T-helper 2 cell (primary cell): ENCODE results near the gene TYK2.

Experiments used
- DNase-seq, 5 experiments: peaks; one replicate each; pipeline versions ENCODE4 v3.0.0 to v3.0.0-alpha.2; 2012 to 2022

Gene TYK2

DNA sequence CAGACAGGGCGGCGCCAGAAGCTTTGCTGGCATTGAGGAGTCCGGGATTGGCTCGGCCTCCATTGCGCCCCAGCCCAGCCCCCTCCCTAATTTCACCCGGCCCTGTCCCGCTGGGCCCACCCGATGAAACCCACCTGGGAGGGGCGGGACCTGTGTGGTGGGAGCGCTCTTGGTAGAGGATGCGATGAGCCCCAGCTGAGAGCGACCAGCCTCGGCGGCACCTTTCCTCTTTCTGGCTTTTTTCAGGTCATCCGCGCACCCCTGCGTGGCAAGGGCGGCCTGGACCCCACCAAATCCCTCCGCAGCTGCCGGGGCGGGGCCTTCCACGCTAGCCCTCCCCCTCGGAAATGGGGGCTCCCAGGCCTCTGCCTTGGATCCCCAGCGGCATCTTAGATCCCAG, 70.9 kb downstream of the TYK2 start, which contains the start of gene ZGLP1:
Gene ZGLP1, minus strand, starts transcription at position 393 of the 400 bp plus-strand sequence.
- DNase-seq = no peak

DNA sequence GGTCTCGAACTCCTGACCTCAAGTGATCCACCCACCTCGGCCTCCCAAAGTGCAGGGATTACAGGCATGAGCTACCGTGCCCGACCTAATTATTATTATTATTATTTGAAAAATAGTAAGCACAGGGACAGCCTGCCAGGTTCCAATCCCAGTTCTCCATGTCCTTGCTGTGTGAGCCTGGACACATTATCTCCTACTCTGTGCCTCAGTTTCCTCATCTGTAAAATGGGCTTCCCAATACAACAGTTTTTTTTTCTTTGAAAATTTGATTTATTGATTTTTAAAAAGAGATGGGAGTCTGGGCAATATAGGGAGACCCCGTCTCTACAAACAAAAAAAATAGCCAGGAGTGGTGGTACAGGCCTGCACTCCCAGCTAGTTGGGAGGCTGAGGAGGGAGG, 74.0 kb downstream of the TYK2 start:
- DNase-seq = no peak

DNA sequence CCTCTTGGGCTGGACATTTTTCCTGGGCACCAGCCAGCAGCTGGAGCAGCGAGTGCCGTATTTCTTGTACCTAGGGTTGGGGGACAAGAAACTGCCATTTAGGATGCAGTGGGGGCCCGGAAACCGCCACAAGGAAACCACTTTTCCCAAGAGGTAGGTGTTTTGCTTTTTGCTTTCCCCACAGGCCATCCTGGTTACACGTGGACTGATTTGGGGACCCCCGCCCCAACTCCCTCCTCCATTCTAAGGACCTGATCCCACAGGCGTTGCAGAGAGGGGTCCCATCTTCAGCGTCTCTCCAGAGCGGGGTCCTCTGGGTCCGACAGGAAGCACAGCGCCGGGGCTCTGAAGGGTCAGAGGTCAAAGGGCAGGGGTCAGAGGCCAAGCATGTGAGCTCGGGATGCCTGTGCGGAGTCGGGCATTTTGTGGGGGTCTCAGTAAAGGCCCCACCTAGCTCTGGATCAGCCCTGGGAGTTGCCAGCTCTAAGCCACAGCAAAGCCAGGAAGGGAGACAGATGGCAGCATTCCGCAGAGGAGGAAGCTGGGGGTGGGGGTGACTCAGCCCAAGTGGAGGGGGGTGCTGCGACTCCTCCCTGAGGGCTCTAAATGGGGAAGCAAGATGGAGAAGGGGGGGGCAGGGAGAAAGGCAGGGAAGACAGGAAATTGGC, 75.1 kb downstream of the TYK2 start:
- no peak for DNase-seq
